Measurements from ENCODE around the gene SLC9B2. TPM values are rescaled to one million over a fixed set of nuclear protein-coding genes. Genes with fewer than 3 reads are reported as not detected.
A peak's percentile ranks its signal among the peaks of the same experiment; 100 is the strongest.

Gene SLC9B2
- total and polyA plus RNA-seq, 4 experiments from 2014 or later = 15.9 to 19.7 (median 16.7) TPM

DNA sequence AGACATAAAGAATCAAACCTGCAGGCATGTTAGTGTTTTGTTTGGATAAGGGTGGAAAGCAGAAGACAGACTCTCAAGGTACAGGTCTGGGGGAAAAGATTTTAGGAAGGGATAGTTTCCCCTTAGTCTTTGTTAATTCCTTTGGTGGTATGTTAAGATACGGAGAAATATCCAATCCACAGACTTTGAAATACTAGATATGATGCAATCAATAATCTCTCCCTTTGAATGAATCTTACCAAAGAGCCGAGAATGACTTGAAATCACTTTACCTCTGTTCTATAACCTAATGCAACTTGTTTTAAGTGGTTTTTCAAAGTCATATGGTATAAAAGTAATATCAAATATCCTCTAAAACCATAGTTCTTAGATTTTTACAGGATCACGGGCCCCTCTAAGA is 28.3 kb upstream of the SLC9B2 start:
- CTCF ChIA-PET (ENCODE audit: partially characterized antibody) = no interaction called here
- H3K36me3 Mint-ChIP-seq = no peaks in the 10 kb centered on the region
- intact Hi-C loops (cut with micrococcal nuclease) = no loop called here
- no peak for DNase-seq
- H3K27me3 ChIP-seq (ENCODE audit: insufficient read depth, low read length) = no peaks in the 10 kb centered on the region
- POLR2A ChIA-PET (ENCODE audit: partially characterized antibody) = no interaction called here
- peaks cover under 1 to 5% (median 4%) of the 10 kb centered on the region in 4 donors for H3K4me1 Mint-ChIP-seq
- H3K36me3 ChIP-seq (ENCODE audit: insufficient read depth, low read length) = no peaks in the 10 kb centered on the region
- no peak overlapping the region for H3K4me3 ChIP-seq (ENCODE audit: low read length in 2 of 2)
- no peaks in the 10 kb centered on the region for H3K9me3 ChIP-seq (ENCODE audit: control insufficient read depth in 1 of 2, low read length in 2 of 2)
- H3K27ac ChIP-seq (ENCODE audit: low read depth, low read length) = no peak overlapping the region
- H3K27ac Mint-ChIP-seq = no peak overlapping the region
- H3K4me1 ChIP-seq (ENCODE audit: insufficient read depth, low read length) = no peaks in the 10 kb centered on the region
- H3K9me3 Mint-ChIP-seq = no peaks in the 10 kb centered on the region
- no peak overlapping the region for H3K4me3 Mint-ChIP-seq
- no peaks in the 10 kb centered on the region for H3K27me3 Mint-ChIP-seq

DNA sequence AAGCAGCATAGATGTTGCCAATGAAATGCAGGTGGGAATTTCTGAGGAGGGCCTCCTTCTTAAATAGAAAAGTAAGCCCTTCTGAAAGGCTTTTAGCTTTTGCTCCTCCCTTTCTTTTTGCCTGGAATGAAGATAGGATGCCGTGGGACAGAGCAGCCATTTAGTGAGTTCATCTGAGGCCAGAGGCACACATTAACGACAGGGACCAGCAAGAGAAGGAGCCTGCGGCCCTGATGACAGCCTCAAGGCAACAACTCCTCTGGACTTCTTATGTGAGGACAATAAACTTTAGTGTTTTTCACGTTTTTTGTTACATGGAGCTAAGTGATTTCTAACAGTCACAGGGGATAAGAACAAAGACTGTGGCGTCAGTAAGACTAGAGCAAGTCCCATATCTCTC is 24.1 kb upstream of the SLC9B2 start:
- intact Hi-C loops (cut with micrococcal nuclease) = no loop called here
- POLR2A ChIA-PET (ENCODE audit: partially characterized antibody) = interaction anchor here (1.1 to 3.0 kb wide), 3 partner anchors 23 to 340 kb away, joined by 3 to 13 read pairs (median 3); partner anchors contain the start of genes MANBA and SLC9B2
- Histone ChIP-seq H3K27ac (ENCODE audit: low read depth, low read length) (no peak overlapping the region), H3K36me3 (ENCODE audit: insufficient read depth, low read length) (no peaks in the 10 kb centered on the region), H3K27me3 (ENCODE audit: insufficient read depth, low read length) (no peaks in the 10 kb centered on the region), H3K4me1 (ENCODE audit: insufficient read depth, low read length) (peaks cover 14% of the 10 kb centered on the region), H3K9me3 (ENCODE audit: control insufficient read depth in 1 of 2, low read length in 2 of 2) (no peaks in the 10 kb centered on the region), H3K4me3 (ENCODE audit: low read length in 2 of 2) (no peak overlapping the region)
- H3K4me1 Mint-ChIP-seq = peaks cover 15 to 34% (median 24%) of the 10 kb centered on the region in 4 donors
- H3K9me3 Mint-ChIP-seq = no peaks in the 10 kb centered on the region
- no peaks in the 10 kb centered on the region for H3K27me3 Mint-ChIP-seq
- H3K4me3 Mint-ChIP-seq = no peak overlapping the region
- CTCF ChIA-PET (ENCODE audit: partially characterized antibody) = interaction anchor here (1.1 to 4.9 kb wide), 14 partner anchors 8 to 670 kb away, joined by 3 to 59 read pairs (median 4); partner anchors contain the start of gene SLC9B2
- H3K36me3 Mint-ChIP-seq = peaks cover 0 to 1% of the 10 kb centered on the region in 2 donors
- no peak for DNase-seq
- no peak overlapping the region for H3K27ac Mint-ChIP-seq

DNA sequence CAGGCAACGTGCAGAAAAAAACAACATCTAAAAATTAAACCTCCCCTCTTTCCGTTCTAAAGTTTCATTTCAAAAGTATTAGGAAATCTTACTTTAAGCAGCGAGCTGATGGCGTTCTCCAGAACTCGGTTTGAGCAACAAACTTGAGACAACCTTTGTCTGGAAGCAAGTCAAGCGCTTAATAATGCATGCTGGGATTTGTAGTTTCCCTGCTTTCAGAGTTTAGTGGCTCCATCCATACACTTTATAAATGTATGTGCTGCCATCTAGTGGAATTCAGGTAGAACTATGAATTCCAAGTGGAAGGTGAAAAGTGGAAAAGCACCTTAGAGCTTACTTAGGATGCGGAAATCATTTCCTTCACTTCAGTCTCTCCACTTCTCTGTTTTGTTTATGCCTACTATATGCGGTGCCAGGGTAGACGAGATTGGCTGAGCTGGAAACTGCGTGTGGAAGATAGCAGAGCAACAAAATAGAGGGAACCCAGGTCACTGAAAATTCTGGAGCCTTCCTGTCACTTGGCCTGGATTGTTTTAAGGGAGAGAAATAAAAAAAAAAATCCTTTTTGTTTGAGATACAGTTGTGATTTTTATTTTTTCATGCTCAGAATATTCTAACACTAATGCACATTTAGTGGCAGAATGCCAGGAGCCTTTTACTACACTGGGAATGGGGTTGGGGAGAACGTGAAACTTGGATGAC is 23.3 kb upstream of the SLC9B2 start, which contains the start of gene BDH2:
Gene BDH2 (minus strand): TSS at position 144 of the 702 bp plus-strand sequence. CDS start 3,580 bp downstream, outside the sequence.
- Histone ChIP-seq H3K36me3 (ENCODE audit: insufficient read depth, low read length) (no peaks in the 10 kb centered on the region), H3K9me3 (ENCODE audit: control insufficient read depth in 1 of 2, low read length in 2 of 2) (no peaks in the 10 kb centered on the region), H3K27me3 (ENCODE audit: insufficient read depth, low read length) (no peaks in the 10 kb centered on the region), H3K4me3 (ENCODE audit: low read length in 2 of 2) (peak within 1 kb of the TSS; percentile 4 to 54), H3K27ac (ENCODE audit: low read depth, low read length) (peak within 1 kb of the TSS; percentile 42), H3K4me1 (ENCODE audit: insufficient read depth, low read length) (peaks cover 14% of the 10 kb centered on the region)
- Mint-ChIP-seq H3K4me3 (peak within 1 kb of the TSS; percentile 81 to 97 (median 92)), H3K27ac (peak within 1 kb of the TSS; percentile 59 to 95 (median 89)), H3K4me1 (peaks cover 12 to 34% (median 24%) of the 10 kb centered on the region in 4 donors), H3K36me3 (peaks cover 0 to 1% of the 10 kb centered on the region in 2 donors), H3K9me3 (no peaks in the 10 kb centered on the region), H3K27me3 (no peaks in the 10 kb centered on the region)
- intact Hi-C loops (cut with micrococcal nuclease) = loop anchor here (1.0 to 2.0 kb wide), 8 partner anchors 24 to 669 kb away; partner anchors contain the start of genes SLC9B1, SLC9B2 and UBE2D3
- ChIA-PET POLR2A (ENCODE audit: partially characterized antibody) (interaction anchor here (1.0 to 3.0 kb wide), 6 partner anchors 11 to 487 kb away, joined by 3 to 13 read pairs (median 3); partner anchors contain the start of genes CISD2, MANBA and SLC9B2), CTCF (ENCODE audit: partially characterized antibody) (interaction anchor here (0.8 to 4.9 kb wide), 19 partner anchors 9 to 754 kb away, joined by 3 to 59 read pairs (median 5); partner anchors contain the start of genes SLC39A8, SLC9B1 and SLC9B2)
- peak; percentile 77 to 84 (median 82) for DNase-seq

DNA sequence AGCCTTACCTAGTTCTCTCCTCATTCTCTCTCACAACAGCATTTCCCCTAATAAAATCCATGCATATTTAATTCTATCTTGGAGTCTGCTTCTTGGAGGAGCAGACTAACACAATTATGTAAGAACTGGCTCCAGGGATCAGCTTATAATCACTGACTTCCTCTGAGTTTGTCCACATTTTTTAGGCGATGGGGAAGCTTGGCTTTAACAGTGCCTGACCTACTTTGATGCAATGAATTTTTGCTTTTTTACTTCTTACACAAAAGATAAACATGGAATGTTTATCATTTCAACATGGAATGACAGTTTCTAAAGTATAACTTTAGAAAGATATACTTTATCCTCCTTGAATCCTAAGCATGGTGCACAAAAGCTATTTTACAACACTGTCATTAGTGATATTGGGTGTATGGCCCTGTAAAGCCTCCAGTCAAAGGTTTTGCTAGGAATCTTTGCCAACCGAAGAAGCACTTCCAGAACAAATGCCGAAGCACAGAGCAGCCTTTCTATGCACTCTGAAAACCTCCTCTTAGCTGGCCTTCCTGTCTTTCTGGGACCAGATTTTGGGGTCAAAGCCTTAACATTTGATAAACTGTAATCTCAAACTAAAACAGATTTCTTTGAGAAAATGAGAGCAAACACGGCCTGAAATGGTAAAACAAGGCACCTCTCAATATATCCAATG is 22.3 kb upstream of the SLC9B2 start:
- ChIA-PET POLR2A (ENCODE audit: partially characterized antibody) (interaction anchor here (0.8 to 3.0 kb wide), 6 partner anchors 11 to 486 kb away, joined by 3 to 13 read pairs (median 3); partner anchors contain the start of genes CISD2, SLC9B2 and UBE2D3), CTCF (ENCODE audit: partially characterized antibody) (interaction anchor here (0.8 to 4.9 kb wide), 11 partner anchors 9 to 668 kb away, joined by 3 to 59 read pairs (median 5); partner anchors contain the start of genes SLC9B1 and SLC9B2)
- peak overlapping the region; percentile 4 to 54 for H3K4me3 ChIP-seq (ENCODE audit: low read length in 2 of 2)
- Mint-ChIP-seq H3K27ac (peak overlapping the region in 5 of 7 donors; percentile 59 to 95 (median 90)), H3K4me3 (peak overlapping the region; percentile 81 to 97 (median 92)), H3K4me1 (peaks cover 12 to 34% (median 24%) of the 10 kb centered on the region in 4 donors), H3K27me3 (no peaks in the 10 kb centered on the region), H3K9me3 (no peaks in the 10 kb centered on the region), H3K36me3 (peaks cover 0 to 3% of the 10 kb centered on the region in 2 donors)
- H3K27me3 ChIP-seq (ENCODE audit: insufficient read depth, low read length) = no peaks in the 10 kb centered on the region
- H3K4me1 ChIP-seq (ENCODE audit: insufficient read depth, low read length) = peaks cover 14% of the 10 kb centered on the region
- intact Hi-C loops (cut with micrococcal nuclease) = loop anchor here (1.0 to 2.0 kb wide), 8 partner anchors 23 to 668 kb away; partner anchors contain the start of genes SLC9B1, SLC9B2 and UBE2D3
- peak overlapping the region; percentile 42 for H3K27ac ChIP-seq (ENCODE audit: low read depth, low read length)
- no peaks in the 10 kb centered on the region for H3K36me3 ChIP-seq (ENCODE audit: insufficient read depth, low read length)
- no peaks in the 10 kb centered on the region for H3K9me3 ChIP-seq (ENCODE audit: control insufficient read depth in 1 of 2, low read length in 2 of 2)
- DNase-seq = no peak

DNA sequence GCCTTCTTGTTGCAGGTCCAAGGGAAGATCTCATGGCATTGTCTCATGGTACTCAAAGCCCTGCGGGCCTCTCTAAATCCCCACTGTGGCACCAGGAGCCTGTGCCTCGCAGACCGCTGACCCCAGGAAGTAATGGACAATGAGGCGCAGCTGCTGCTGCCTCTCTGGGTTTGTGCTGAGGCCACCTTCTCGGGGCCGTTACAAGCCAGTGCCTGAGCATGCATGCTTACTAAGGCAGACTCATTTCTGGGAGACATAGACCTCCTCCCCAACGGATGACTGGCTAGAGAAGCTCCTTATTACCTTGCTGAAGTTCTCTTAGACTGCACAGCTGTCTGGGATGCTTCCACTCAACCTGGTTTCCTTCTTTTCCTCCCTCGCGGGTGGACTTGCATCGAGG is 21.8 kb upstream of the SLC9B2 start:
- no peaks in the 10 kb centered on the region for H3K9me3 Mint-ChIP-seq
- no peak overlapping the region for H3K4me3 ChIP-seq (ENCODE audit: low read length in 2 of 2)
- no peak for DNase-seq
- H3K27me3 ChIP-seq (ENCODE audit: insufficient read depth, low read length) = no peaks in the 10 kb centered on the region
- peak overlapping the region in 3 of 8 donors; percentile 10 to 97 (median 95) for H3K4me3 Mint-ChIP-seq
- H3K36me3 ChIP-seq (ENCODE audit: insufficient read depth, low read length) = no peaks in the 10 kb centered on the region
- no peak overlapping the region for H3K27ac Mint-ChIP-seq
- CTCF ChIA-PET (ENCODE audit: partially characterized antibody) = interaction anchor here (1.5 to 4.9 kb wide), 6 partner anchors 8 to 668 kb away, joined by 3 to 59 read pairs (median 26); partner anchors contain the start of genes SLC9B1 and SLC9B2
- peaks cover 14% of the 10 kb centered on the region for H3K4me1 ChIP-seq (ENCODE audit: insufficient read depth, low read length)
- H3K4me1 Mint-ChIP-seq = peaks cover 12 to 34% (median 24%) of the 10 kb centered on the region in 4 donors
- intact Hi-C loops (cut with micrococcal nuclease) = loop anchor here (2.0 kb wide), 2 partner anchors 80 to 650 kb away; partner anchors contain the start of gene SLC9B1
- no peaks in the 10 kb centered on the region for H3K9me3 ChIP-seq (ENCODE audit: control insufficient read depth in 1 of 2, low read length in 2 of 2)
- H3K27me3 Mint-ChIP-seq = no peaks in the 10 kb centered on the region
- peaks cover 0 to 4% of the 10 kb centered on the region in 2 donors for H3K36me3 Mint-ChIP-seq
- POLR2A ChIA-PET (ENCODE audit: partially characterized antibody) = interaction anchor here (0.8 to 3.0 kb wide), 3 partner anchors 10 to 270 kb away, joined by 3 to 13 read pairs (median 3); partner anchors contain the start of genes SLC9B2 and UBE2D3
- H3K27ac ChIP-seq (ENCODE audit: low read depth, low read length) = no peak overlapping the region

DNA sequence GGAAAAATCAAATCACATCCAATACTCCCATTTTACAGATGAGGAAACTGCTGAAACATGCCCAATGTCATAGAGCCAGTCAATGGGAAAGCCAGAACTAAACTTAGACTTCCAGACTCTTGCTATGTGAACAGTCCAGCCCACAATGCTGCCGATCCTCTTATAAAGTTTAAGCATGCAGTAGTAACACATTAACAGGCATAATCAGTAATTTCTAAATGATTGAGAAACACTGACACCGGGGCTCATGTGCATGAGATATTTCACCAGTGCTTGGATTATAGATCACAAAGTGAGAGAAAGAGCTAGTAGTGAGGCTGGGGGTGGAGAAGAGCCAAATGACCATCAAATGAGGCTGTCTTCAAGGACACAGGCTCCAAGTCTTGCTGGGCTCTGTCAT is 20.6 kb upstream of the SLC9B2 start:
- no peak for DNase-seq
- Histone ChIP-seq H3K27me3 (ENCODE audit: insufficient read depth, low read length) (no peaks in the 10 kb centered on the region), H3K36me3 (ENCODE audit: insufficient read depth, low read length) (no peaks in the 10 kb centered on the region), H3K4me1 (ENCODE audit: insufficient read depth, low read length) (peaks cover 21% of the 10 kb centered on the region), H3K27ac (ENCODE audit: low read depth, low read length) (no peak overlapping the region), H3K9me3 (ENCODE audit: control insufficient read depth in 1 of 2, low read length in 2 of 2) (no peaks in the 10 kb centered on the region), H3K4me3 (ENCODE audit: low read length in 2 of 2) (no peak overlapping the region)
- ChIA-PET POLR2A (ENCODE audit: partially characterized antibody) (no interaction called here), CTCF (ENCODE audit: partially characterized antibody) (interaction anchor here (3.0 kb wide), 1 partner anchor 17 kb away, joined by 8 read pairs; no protein-coding TSS in a partner anchor)
- Mint-ChIP-seq H3K4me1 (peaks cover 17 to 43% (median 31%) of the 10 kb centered on the region in 4 donors), H3K27ac (no peak overlapping the region), H3K36me3 (peaks cover 0 to 4% of the 10 kb centered on the region in 2 donors), H3K4me3 (peak overlapping the region in 2 of 8 donors; percentile 43), H3K9me3 (no peaks in the 10 kb centered on the region), H3K27me3 (no peaks in the 10 kb centered on the region)
- intact Hi-C loops (cut with micrococcal nuclease) = no loop called here
